K562 (cell line): ENCODE measurements around the gene NR0B1. TPM values are rescaled to one million over a fixed set of nuclear protein-coding genes. Genes with fewer than 3 reads are reported as not detected.

Source experiments
- ATAC-seq: fragments of 200-7000 bp; cut with Tn5 transposase; 3 replicates; pipeline ENCODE4 v1.9.1; 2020; ENCODE audit warnings: moderate library complexity
- BruUV-seq: library from RNA; stranded (reverse); fragments of 400-500 nt; replicated peaks from 2 replicates; lab custom pipeline; 2021; lab: Mats Ljungman, UMichigan
- CTCF ChIA-PET: fragments of 300-600 bp; formaldehyde crosslinking; extraction: SDS; loops from one replicate; lab custom pipeline; 2021; ENCODE audit warnings: low intra/inter-chr PET ratio; lab: Yijun Ruan, JAX
- POLR2A ChIA-PET: fragments of 300-600, 350-650 bp; sonication (Branson Sonifier 250); formaldehyde crosslinking; extraction: SDS; loops from one replicate; lab custom pipeline; 2021; ENCODE audit warnings: antibody characterized with exemption, inconsistent platforms; lab: Yijun Ruan, JAX
- DNase-seq, 4 experiments: peaks; one replicate each; pipeline versions ENCODE4 v3.0.0 to v3.0.0-alpha.2; 2011 to 2018; ENCODE audit warnings: low spot score in 3 of 4, mixed read lengths in 3 of 4; ENCODE audit errors: extremely low read depth in 1 of 4
- FAIRE-seq: peaks from 2 replicates; lab custom pipeline; 2011; peaks lifted over from hg19 to GRCh38; lab: Jason Lieb, UNC
- H2AFZ ChIP-seq: 2 replicates; pipeline ENCODE4 v1.6.0; 2011; ENCODE audit warnings: low read depth, low read length, control low read depth, inconsistent platforms
- H3K27ac ChIP-seq: fragments of 200-600 bp; 3 replicates; pipeline ENCODE4 v1.8.0; 2011; ENCODE audit warnings: low read depth, mild to moderate bottlenecking, control low read depth, inconsistent platforms, low read length, moderate library complexity, mixed read lengths; ENCODE audit errors: extremely low read depth
- H3K27me3 ChIP-seq, 2 experiments: fragments of 300-600 bp in 1 of 2; 2 replicates in 1 of 2; 3 replicates in 1 of 2; pipeline versions ENCODE4 v1.6.0 to v1.8.0; 2011; ENCODE audit warnings: inconsistent platforms in 2 of 2, low read length in 2 of 2, mild to moderate bottlenecking in 1 of 2, mixed read lengths in 1 of 2, moderate library complexity in 1 of 2; ENCODE audit not compliant: control insufficient read depth in 2 of 2, insufficient read depth in 2 of 2
- H3K36me3 ChIP-seq: fragments of 300-600 bp; 3 replicates; pipeline ENCODE4 v1.8.0; 2011; ENCODE audit warnings: mild to moderate bottlenecking, low read length, inconsistent platforms; ENCODE audit not compliant: control insufficient read depth, insufficient read depth
- H3K4me1 ChIP-seq, 2 experiments: fragments of 200-600 bp in 1 of 2; replicated peaks in 1 of 2; 2 replicates in 1 of 2; 3 replicates in 1 of 2; pipeline versions ENCODE4 v1.5.1 to v1.8.0; 2011; ENCODE audit warnings: inconsistent platforms in 2 of 2, low read length in 2 of 2, mild to moderate bottlenecking in 1 of 2, mixed read lengths in 1 of 2, moderate library complexity in 1 of 2; ENCODE audit not compliant: control insufficient read depth in 2 of 2, insufficient read depth in 2 of 2
- H3K4me2 ChIP-seq: 2 replicates; pipeline ENCODE4 v1.6.1; 2011; ENCODE audit warnings: low read length, control low read depth, inconsistent platforms, mixed read lengths; ENCODE audit not compliant: insufficient read depth
- H3K4me3 ChIP-seq: fragments of 200-600 bp; sonication (generic), shearing (Covaris generic); 2 replicates; pipeline ENCODE4 v1.5.1; 2016; ENCODE audit warnings: control low read depth, inconsistent platforms
- H3K79me2 ChIP-seq: fragments of 200-600 bp; 3 replicates; pipeline ENCODE4 v1.8.0; 2011; ENCODE audit warnings: low read length, inconsistent platforms; ENCODE audit not compliant: control insufficient read depth, insufficient read depth
- H3K9ac ChIP-seq, 2 experiments: 2 replicates each; pipeline versions ENCODE4 v1.6.0 to v1.6.1; 2011; ENCODE audit warnings: low read depth in 2 of 2, low read length in 2 of 2, control low read depth in 1 of 2, inconsistent platforms in 1 of 2, mild to moderate bottlenecking in 1 of 2, mixed read lengths in 1 of 2; ENCODE audit not compliant: insufficient read depth in 1 of 2
- H3K9me1 ChIP-seq: one replicate; pipeline ENCODE4 v1.6.0; 2011; ENCODE audit warnings: inconsistent platforms, mild to moderate bottlenecking, low read length, moderate library complexity; ENCODE audit not compliant: control insufficient read depth, insufficient read depth
- H3K9me3 ChIP-seq: replicated peaks from 2 replicates; pipeline ENCODE4 v1.5.1; 2011; ENCODE audit warnings: low read depth, low read length, inconsistent platforms; ENCODE audit not compliant: control insufficient read depth, insufficient read depth
- H4K20me1 ChIP-seq: replicated peaks from 2 replicates; pipeline ENCODE4 v1.6.1; 2011; ENCODE audit warnings: low read length, inconsistent platforms, mixed read lengths; ENCODE audit not compliant: control insufficient read depth, insufficient read depth
- ARID1B ChIP-seq: fragments of 450-650 bp; IDR thresholded peaks from 2 replicates; pipeline ENCODE4 v1.6.1; 2016; ENCODE audit warnings: antibody characterized with exemption, mild to moderate bottlenecking, inconsistent platforms
- BHLHE40 ChIP-seq: IDR thresholded peaks from 2 replicates; pipeline ENCODE4 v1.6.1; 2011; ENCODE audit warnings: low read length, improper control_type of control experiment
- FOXJ2 ChIP-seq: fragments of 200-800 bp; sonication (Bioruptor generic); IDR thresholded peaks from 2 replicates; pipeline ENCODE4 v1.6.1; 2016; ENCODE audit warnings: missing genetic modification characterization, missing compliant biosample characterization
- HDGF ChIP-seq: fragments of 450-650 bp; IDR thresholded peaks from 2 replicates; pipeline ENCODE4 v1.6.1; 2016
- NR2C1 ChIP-seq, 2 experiments: fragments of 450-650 bp; IDR thresholded peaks; 2 replicates each; pipeline ENCODE4 v1.6.1; 2017; ENCODE audit warnings: mild to moderate bottlenecking in 2 of 2, antibody characterized with exemption in 1 of 2, inconsistent platforms in 1 of 2, missing compliant biosample characterization in 1 of 2, missing genetic modification characterization in 1 of 2
- RBM14 ChIP-seq: fragments of 200-400 bp; formaldehyde crosslinking; IDR thresholded peaks from 2 replicates; pipeline ENCODE4 v1.6.1; 2018; ENCODE audit warnings: low read depth, mild to moderate bottlenecking, low read length, moderate library complexity, borderline replicate concordance; ENCODE audit not compliant: insufficient read depth
- RERE ChIP-seq: sonication (generic); formaldehyde crosslinking; IDR thresholded peaks from 2 replicates; pipeline ENCODE4 v1.8.0; 2023; ENCODE audit warnings: missing genetic modification reagents, mild to moderate bottlenecking, borderline replicate concordance
- RUNX1 ChIP-seq: sonication (generic); IDR thresholded peaks from 2 replicates; pipeline ENCODE4 v1.6.1; 2016; ENCODE audit warnings: antibody characterized with exemption, low read depth
- SMAD3 ChIP-seq: fragments of 450-650 bp; formaldehyde crosslinking; conservative IDR thresholded peaks from 2 replicates; pipeline ENCODE4 v1.4.0; 2020; ENCODE audit warnings: mild to moderate bottlenecking
- ZBTB8A ChIP-seq: fragments of 450-650 bp; IDR thresholded peaks from 2 replicates; pipeline ENCODE4 v1.6.1; 2018; ENCODE audit warnings: mild to moderate bottlenecking, moderate library complexity; ENCODE audit not compliant: partially characterized antibody
- ZC3H11A ChIP-seq: IDR thresholded peaks from 2 replicates; pipeline ENCODE4 v1.6.1; 2012; ENCODE audit warnings: low read depth, low read length, improper control_type of control experiment
- ZNF274 ChIP-seq: IDR thresholded peaks from 2 replicates; pipeline ENCODE4 v1.6.1; 2011; ENCODE audit warnings: low read depth, mild to moderate bottlenecking, low read length, moderate library complexity, borderline replicate concordance
- ZNF79 ChIP-seq: fragments of 250-450 bp; sonication (Bioruptor Pico); IDR thresholded peaks from 2 replicates; pipeline ENCODE4 v1.4.0; 2020; ENCODE audit warnings: low read depth, mild to moderate bottlenecking, moderate library complexity
- WGBS: fragments of 100-300 bp; shearing (Covaris generic); methylation state at CpG from one replicate; pipeline ENCODE4 v1.1.6; 2016; ENCODE audit warnings: low coverage, mixed read lengths; ENCODE audit not compliant: insufficient coverage; ENCODE audit errors: missing lambda C conversion rate; 5-methylcytosine and 5-hydroxymethylcytosine counted together
- in situ Hi-C: fragments of 300-500 bp; cut with MboI; formaldehyde crosslinking; loops from 4 replicates; pipeline ENCODE4 v1.15.0; 2018; ENCODE audit warnings: inconsistent platforms, mixed read lengths
- intact Hi-C: fragments of 100-400 bp; cut with micrococcal nuclease; formaldehyde crosslinking; loops from 2 replicates; pipeline ENCODE4 v1.14.2; 2022
- polyA plus RNA-seq, 8 experiments: library from polyadenylated mRNA; depleted of rRNA in 4 of 8; stranded (reverse) in 5 of 8; unstranded in 3 of 8; fragments of >200 nt; fragmentation: Nextera tagmentation in 2 of 8; fragmentation: Illumina TruSeq in 1 of 8; extraction: Ambion mirVana in 2 of 8; extraction: Trizol in 1 of 8; gene quantifications; 2 replicates each; pipeline versions ENCODE4 v1.2.1 to v1.2.3, GENCODE V29; 2011 to 2014; ENCODE audit warnings: inconsistent platforms in 1 of 8, missing spikeins in 1 of 8
- total RNA-seq, 7 experiments: library from RNA; depleted of rRNA in 6 of 7; stranded (reverse); fragments of >200 nt in 6 of 7; fragmentation: Illumina TruSeq in 2 of 7; extraction: Trizol in 2 of 7; gene quantifications; 2 replicates each; pipeline versions ENCODE4 v1.2.1 to v1.2.3, GENCODE V29; 2011 to 2021; ENCODE audit warnings: low replicate concordance in 1 of 7
- TF ChIP-seq, protein P1 (sequence below): sonication (generic); formaldehyde crosslinking; IDR thresholded peaks from 2 replicates; pipeline ENCODE4 v1.8.1; 2023; ENCODE audit warnings: mild to moderate bottlenecking, missing genetic modification reagents

The NR0B1 gene
- total and polyA plus RNA-seq, 9 of the 15 experiments (the other 6 are each of a cell fraction or from before 2014, with no cell fraction given): not detected

- TF ChIP-seq, protein P1, sequence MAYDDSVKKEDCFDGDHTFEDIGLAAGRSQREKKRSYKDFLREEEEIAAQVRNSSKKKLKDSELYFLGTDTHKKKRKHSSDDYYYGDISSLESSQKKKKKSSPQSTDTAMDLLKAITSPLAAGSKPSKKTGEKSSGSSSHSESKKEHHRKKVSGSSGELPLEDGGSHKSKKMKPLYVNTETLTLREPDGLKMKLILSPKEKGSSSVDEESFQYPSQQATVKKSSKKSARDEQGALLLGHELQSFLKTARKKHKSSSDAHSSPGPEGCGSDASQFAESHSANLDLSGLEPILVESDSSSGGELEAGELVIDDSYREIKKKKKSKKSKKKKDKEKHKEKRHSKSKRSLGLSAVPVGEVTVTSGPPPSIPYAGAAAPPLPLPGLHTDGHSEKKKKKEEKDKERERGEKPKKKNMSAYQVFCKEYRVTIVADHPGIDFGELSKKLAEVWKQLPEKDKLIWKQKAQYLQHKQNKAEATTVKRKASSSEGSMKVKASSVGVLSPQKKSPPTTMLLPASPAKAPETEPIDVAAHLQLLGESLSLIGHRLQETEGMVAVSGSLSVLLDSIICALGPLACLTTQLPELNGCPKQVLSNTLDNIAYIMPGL (CRISPR knock-in tag): no peak
- no peak for TF ChIP-seq ZBTB8A
- TF ChIP-seq HDGF: no peak
- TF ChIP-seq ZC3H11A: no peak
- TF ChIP-seq FOXJ2: no peak
These were observed 4.1 kb upstream of the NR0B1 start (continued) for GRCh38 chrX:30313322-30313721.

DNA sequence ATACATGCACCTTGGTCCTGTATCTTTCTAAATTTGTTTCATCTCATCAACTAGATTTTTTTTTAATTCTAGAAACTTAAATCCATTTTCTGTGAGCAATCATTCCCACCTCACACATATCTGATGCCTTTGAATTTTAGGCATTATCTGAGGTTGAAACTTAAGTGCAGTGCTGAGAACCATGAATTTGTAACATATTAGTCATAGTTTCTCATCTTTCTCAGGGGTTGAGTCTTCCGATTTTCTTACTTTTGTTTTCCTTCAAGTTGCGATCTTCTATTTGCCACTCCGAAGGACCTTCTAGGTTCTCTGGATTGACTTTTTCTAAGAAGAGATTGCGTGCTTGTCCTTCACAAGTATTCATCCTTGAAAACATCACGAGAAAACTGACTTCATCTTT is 3.7 kb upstream of the NR0B1 start:
- H3K27ac ChIP-seq: no peak overlapping the region
- H3K9ac ChIP-seq: no peak overlapping the region
- peaks cover 0 to 13% of the 10 kb centered on the region in 2 experiments; a peak in 1 of 5 replicates for H3K4me1 ChIP-seq
- H3K9me3 ChIP-seq: no peaks in the 10 kb centered on the region
- no peaks in the 10 kb centered on the region for H4K20me1 ChIP-seq
- FAIRE-seq (no peak), ATAC-seq (no peak), DNase-seq (no peak)
- POLR2A ChIA-PET: no interaction called here
- 3% methylated on average over 4 of the region's 5 CpGs for WGBS
- in situ Hi-C loops: no loop called here
- CTCF ChIA-PET: interaction anchor here (0.6 kb wide), 1 partner anchor 1049 kb away, joined by 3 read pairs; no protein-coding TSS in a partner anchor
- H3K9me1 ChIP-seq: no peaks in the 10 kb centered on the region
- H3K36me3 ChIP-seq: no peaks in the 10 kb centered on the region
- intact Hi-C loops: no loop called here
- H3K4me3 ChIP-seq: no peak overlapping the region
- no peaks in the 10 kb centered on the region for H3K79me2 ChIP-seq
- H3K4me2 ChIP-seq: no peak overlapping the region
- H3K27me3 ChIP-seq: peaks cover 0 to 13% of the 10 kb centered on the region in 2 experiments; a peak in 1 of 5 replicates
- H2AFZ ChIP-seq: no peak overlapping the region
- BruUV-seq: no TSS peak
- no peak for TF ChIP-seq ARID1B
- TF ChIP-seq ZNF79 (CRISPR knock-in tag): no peak
- TF ChIP-seq ZBTB8A: no peak
- TF ChIP-seq RERE (CRISPR knock-in tag): no peak
- TF ChIP-seq SMAD3: no peak
- no peak for TF ChIP-seq BHLHE40
- no peak for TF ChIP-seq NR2C1 (IDR thresholded peaks at IDR 0.05)
- TF ChIP-seq NR2C1 (tag; IDR thresholded peaks at IDR 0.05): no peak
- no peak for TF ChIP-seq RBM14
- TF ChIP-seq ZNF274: no peak
- TF ChIP-seq RUNX1: no peak
